Stimulated activated naive CD4-positive, alpha-beta T cell treated with Interleukin-2 at 50 U/mL for 16 hours (primary cell): Measurements from ENCODE around the gene PODNL1.
A peak's percentile ranks its signal among the peaks of the same experiment; 100 is the strongest.

Experiments used
- DNase-seq: peaks from one replicate; lab custom pipeline; 2025; lab: John Stamatoyannopoulos, UW

The PODNL1 gene

DNA sequence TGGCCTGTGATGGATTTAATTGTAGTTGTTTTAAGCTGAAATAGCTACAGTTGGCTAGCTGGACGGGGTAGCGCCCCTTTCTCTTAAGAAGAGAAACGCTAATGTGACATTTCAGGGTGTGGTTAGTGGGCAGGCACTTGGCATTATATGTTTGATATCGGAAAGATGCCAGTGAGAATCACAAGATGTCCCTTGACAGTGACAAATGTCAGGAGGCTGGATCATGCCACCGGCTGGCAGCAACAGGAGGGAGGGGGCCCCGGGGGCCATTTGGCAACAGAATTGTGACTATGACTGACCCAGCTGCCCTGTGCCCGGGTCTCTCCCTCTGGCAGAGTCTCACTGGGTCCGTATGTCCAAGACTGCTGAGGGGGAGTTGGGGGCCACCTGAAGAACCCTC is 18.8 kb upstream of the PODNL1 start:
- DNase-seq: no peak

DNA sequence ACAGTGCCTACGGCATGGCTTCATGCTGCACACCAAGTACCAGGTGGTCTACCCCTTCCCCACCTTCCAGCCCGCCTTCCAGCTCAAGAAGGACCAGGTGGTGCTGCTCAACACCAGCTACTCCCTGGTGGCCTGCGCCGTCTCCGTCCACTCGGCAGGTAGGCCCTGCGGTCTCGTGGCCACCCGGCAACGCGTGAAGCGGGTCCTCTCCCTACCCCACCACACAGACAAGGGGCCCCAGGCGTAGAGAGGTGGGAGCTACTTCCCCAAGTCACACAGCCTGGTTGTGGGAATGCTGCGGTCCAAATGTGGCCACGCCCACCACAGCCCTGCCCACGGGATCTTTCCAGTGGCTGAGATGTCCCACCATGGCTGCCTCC is 18.1 kb upstream of the PODNL1 start:
- no peak for DNase-seq

- DNase-seq: no peak
Measured at GRCh38 chr19:13955662-13956364, 17.6 kb upstream of the PODNL1 start.

DNA sequence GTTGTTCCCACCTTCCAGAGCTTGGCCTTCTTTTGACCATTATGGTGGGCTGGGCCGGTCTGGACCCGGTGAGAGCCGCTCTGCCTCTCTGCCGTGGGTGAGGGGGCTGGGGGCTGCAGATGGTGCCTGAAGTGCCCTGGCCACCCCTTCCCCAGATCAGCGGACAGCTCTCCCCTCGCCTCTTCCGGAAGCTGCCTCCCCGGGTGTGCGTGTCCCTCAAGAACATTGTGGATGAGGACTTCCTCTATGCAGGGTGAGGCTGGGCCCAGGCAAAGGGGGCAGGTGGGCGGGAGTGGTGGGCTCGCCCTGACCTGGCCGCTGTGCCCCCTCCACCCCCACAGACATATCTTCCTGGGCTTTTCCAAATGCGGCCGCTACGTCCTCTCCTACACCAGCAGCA is 16.0 kb upstream of the PODNL1 start:
- DNase-seq: no peak

DNA sequence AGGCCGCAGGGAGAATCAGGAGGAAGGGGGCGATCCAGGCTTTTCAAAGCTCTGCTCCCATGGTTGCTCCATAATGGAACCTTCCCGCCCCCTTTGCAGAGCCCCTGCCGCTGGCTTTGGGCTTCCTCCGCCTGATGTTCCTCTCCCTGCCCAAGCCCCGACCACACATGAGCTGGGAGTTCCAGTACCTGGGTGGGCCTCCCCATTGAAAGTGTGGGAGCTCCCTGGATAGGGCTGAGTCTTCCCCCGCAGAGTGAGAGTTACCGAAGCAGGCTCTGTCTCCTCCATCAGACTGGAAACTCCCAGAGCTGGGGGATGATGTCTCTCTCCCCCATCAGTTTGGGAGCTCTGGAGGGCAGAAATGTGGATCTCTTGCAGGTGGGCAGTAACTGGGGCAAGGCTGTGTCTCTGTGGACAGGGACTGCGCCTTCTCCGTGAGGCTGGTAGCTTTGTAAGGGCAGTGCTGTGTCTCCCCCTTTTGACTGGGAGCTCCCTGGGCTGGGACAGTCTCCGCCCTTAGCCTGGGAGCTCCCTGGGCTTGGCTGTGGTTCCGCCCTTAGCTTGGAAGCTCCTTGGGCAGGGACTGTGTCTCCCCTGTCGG is 14.8 kb upstream of the PODNL1 start:
- DNase-seq: no peak

DNA sequence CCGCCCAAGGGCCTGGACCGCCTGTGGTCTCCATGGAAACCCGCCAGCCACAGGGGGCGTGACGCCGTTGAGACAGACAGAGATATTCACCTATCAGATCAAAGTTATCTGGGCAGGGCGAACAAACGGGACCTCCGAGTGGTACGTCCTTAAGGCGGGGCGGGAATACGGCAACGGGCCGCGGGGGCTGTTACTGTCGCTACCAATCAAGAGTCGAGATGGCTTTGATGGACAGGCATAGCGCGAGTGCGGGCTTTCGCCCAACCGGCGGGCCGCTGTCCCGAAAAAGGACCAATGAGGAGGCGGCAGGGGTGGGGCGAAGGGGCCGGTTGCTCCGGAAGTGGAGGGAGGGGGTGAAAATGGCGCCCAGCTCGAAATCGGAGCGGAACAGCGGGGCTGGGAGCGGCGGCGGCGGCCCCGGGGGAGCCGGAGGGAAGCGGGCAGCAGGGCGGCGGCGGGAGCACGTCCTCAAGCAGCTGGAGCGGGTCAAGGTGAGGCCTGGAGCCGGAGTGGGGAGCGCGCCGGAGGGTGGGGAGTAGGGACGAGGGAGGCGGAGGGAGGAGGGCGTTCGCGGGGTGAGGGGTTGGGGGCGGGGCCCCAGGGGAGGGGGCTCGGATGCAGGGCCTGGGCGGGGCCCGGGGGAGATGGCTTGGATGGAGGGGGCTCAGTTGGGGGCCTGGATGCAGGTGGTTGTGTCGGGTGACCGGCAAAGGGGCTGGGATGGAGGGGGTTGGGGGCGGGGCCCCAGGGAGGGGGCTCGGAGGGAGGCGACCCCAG is 14.1 kb upstream of the PODNL1 start, which contains the start of gene DCAF15:
Gene DCAF15 (plus strand): TSS at position 356 of the 777 bp plus-strand sequence. CDS start 4 bp downstream, at position 360.
- DNase-seq: peak; percentile 99

DNA sequence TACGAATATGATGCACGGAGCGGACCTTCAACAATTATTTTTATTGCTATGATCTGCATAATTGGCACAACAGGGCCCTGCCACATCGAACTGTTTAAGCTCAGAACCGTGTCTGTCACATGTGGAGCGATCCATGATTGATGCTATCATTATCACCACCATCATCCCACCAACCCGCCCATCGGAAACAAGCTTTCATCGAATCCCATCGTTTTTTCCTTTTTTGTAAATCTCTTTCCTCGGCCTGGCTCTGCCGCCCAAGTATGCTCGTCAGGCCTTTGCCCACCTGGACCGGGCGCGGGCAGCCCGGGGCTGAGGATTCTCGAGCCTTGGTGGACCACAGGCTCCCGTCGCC is 13.6 kb upstream of the PODNL1 start:
- no peak for DNase-seq

DNA sequence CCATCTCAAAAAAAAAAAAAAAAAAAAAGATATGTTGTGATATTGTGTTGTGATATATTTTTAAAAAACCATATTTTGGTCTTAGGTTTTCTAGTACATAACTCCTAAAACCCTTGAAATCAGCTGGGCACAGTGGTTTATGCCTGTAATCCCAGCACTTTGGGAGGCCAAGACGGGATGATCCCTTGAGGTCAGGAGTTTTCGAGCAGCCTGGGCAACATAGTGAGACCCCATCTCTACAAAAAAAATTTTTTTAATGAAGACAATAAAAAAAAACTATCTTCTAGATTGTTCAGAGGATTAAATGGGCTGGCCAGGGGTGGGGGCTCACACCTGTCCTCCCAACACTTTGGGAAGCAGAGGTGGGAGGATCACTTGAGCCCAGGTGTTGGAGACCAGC is 12.8 kb upstream of the PODNL1 start:
- DNase-seq: no peak

GRCh38 chr19:13946414-13946813 is 8.2 kb upstream of the PODNL1 start:
- DNase-seq: no peak

DNA sequence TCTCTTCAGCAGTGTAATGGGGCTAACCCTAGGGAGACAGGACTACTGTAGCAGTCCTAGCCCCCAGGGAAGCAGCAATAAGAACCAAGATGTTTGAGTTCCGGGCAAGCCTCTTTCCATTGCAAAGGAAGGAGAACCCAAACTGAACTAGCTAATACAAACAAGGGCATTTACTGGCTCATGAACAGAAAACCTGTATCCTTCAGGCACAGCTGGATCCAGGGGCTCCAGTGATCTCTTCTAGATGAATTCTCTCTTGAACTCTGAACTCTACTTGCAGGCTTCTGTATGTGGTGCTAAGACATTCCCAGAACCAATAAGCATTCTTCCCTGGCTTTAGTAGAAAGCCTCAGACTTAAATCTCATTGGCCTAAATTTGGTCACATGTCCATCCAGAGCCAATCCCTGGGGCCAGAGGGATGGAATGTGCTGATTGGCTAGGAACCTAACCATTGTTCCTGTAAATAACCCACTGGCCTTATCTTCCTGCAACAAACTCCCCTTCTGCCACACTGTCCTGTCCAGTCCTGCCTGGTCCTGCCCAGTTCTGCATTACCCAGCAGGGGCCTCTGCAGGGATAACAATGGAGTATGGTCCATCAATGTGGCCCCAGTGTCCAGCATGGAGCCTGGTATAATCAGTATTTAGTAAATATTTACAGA is 3.9 kb upstream of the PODNL1 start:
- no peak for DNase-seq

- no peak for DNase-seq
Measured at GRCh38 chr19:13937479-13938300, 527 bp downstream of the PODNL1 start.

DNA sequence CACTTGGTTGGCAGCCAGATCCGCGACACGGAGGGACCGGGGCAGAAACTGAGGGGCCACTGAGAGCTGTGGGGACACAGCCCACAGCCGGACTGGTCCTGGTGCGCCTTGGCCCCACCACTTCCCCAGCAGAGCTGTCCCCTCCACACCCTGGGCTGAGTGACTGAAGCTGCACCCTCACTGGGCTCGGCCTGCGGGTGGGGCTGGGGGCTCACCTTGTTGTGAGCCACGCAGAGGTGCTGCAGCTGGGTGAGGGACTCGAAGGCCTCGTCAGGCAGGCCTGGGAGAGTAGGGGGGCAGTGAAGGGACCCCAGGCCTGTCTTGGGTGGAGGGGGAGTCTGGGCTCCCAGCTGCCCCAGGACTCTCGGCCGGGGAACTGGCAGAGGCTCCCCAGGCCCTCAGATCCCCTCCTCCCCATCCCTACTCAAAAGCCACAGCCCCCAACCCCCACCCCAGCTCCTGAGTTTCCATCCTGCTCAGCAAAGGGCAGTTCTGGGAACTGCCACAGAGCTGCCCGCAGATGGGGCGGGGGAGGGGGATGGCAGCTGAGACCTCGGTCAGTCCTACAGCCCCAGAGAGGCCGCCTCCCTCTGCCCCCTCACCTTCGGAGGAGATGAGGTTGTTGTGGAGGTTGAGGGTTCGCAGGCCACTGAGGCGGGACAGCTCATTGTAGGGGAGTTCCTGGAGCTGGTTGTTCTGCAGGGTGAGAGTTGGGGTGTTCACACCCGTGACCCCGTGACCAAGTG is 2.3 kb downstream of the PODNL1 start:
- DNase-seq: no peak

GRCh38 chr19:13934785-13935109 is 3.5 kb downstream of the PODNL1 start:
- DNase-seq: no peak

DNA sequence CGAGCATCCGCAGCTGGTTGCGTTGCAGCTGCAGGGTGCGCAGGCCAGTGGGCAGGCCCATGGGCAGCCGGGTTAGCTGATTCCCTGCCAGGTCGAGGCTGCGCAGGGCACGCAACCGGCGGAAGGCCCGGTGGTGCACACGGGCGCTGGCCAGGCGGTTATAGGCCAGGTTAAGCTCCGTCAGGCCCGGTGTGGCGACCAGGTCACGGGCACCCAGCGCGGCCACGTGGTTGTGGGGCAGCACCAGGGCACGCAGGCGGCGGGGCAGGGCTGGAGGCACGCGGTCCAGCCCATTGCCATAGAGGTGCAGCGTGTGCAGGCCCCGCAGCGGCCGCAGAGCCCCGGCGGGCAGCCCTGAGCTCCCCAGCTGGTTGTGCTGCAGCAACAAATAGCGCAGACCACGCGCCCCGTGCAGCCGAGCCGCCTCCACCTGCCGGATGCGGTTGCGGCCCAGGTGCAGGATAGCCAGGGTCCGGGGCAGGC is 5.3 kb downstream of the PODNL1 start:
- no peak for DNase-seq

DNA sequence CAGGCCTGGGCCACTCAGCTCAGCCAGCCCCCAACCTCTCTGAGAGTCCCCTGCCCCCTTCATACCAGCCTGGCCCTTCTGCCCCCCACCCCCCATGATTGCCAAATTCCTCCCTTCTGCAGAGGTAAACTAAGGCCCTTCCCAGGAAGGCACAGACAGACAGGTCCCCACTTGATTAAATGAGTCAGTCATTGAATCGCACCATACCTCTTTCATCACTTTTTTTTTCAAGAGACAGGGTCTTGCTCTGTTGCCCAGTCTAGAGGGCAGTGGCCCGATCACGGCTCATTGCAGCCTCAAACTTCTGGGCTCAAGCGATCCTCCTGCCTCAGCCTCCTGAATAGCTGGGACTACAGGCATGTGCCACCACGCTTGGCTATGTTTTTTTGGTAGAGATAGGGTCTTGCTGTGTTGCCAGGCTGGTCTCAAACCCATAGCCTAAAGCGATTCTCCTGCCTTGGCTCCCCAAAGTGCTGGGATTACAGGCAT is 6.0 kb downstream of the PODNL1 start:
- DNase-seq: no peak

- no peak for DNase-seq
Measured at GRCh38 chr19:13931391-13932148, 6.6 kb downstream of the PODNL1 start.

DNA sequence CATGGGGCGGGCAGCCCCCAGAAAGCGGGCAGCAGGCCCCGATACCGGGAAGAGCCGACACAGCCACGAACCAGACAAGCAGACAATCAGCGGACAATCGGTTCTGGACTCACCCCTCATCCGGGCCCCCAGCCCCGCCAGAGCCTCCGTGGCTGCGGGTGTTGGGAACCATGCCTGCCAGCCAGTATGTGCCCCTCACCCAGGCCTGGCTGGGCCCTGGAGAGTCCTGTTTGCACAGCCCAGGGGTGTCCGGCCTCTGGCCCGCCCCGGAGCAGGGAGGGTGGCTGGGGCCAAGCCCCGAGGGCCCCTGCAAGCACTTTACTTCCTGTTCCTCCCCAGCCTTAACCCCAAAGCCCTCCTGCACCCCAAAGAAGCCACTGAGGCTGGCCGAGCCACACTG is 7.8 kb downstream of the PODNL1 start:
- DNase-seq: no peak

DNA sequence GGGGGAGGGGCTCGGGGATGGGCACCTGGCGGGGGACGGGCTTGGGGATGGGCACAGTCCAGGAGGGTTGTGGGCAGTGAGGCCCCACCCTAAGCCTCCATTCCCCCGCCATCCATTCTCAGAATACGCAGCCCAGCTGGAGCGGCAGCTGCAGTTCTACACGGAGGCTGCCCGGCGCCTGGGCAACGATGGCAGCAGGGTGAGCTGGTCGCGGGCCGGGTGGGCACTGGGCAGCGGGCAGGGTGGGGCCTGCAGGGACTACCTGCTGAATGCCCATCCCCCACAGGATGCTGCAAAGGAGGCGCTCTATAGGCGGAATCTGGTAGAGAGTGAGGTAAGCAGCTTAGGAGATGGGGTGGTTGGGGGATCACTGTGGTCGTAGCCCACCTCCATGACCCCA is 8.3 kb downstream of the PODNL1 start:
- no peak for DNase-seq

DNA sequence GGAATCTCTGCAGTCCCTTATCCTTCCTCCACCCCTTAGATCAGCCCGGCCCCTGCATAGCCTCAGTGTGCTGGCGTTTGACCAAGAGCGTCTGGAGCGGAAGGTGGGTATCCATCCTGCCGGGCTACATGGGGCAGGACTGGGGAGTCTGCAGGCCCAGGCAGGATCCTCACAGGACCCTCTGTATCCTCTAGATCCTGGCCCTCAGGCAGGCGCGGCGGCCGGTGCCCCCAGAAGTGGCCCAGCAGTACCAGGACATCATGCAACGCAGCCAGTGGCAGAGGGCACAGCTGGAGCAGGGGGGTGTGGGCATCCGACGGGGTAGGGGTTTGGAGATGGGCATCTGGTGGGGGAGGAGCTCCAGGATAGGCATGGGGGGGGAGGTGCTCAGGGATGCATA is 8.9 kb downstream of the PODNL1 start:
- DNase-seq: no peak

GRCh38 chr19:13926715-13927114 is 11.5 kb downstream of the PODNL1 start:
- DNase-seq: no peak
